ENCODE data around the gene CTDSPL. TPM values are rescaled to one million over a fixed set of nuclear protein-coding genes. Genes with fewer than 3 reads are reported as not detected.

Gene CTDSPL
- total RNA-seq, 1 experiment from 2014 or later = 16.6 TPM

GRCh38 chr3:38000965-38001455 is 139.3 kb downstream of the CTDSPL start:
- in situ Hi-C loops (cut with HindIII; ENCODE audit: low pct_unique_long_range_greater_than_20kb, low sequenced_read_pairs) (no loop called here), intact Hi-C loops (cut with micrococcal nuclease; ENCODE audit: unreplicated experiment) (no loop called here)
- no TSS peak for BruUV-seq (replicated peaks)
- ChIA-PET CTCF (no interaction called here), POLR2A (no interaction called here)
- Histone ChIP-seq H3K9me3 (ENCODE audit: control insufficient read depth, insufficient read depth, low read depth, low read length) (no peaks in the 10 kb centered on the region), H3K27me3 (ENCODE audit: control insufficient read depth, insufficient read depth, low read length) (no peaks in the 10 kb centered on the region), H3K4me3 (ENCODE audit: low read depth in 2 of 2, low read length in 2 of 2) (no peak overlapping the region), H3K36me3 (ENCODE audit: control insufficient read depth, insufficient read depth, low read length) (no peaks in the 10 kb centered on the region), H3K27ac (ENCODE audit: low read length) (no peak overlapping the region), H3K4me1 (ENCODE audit: control insufficient read depth, insufficient read depth, low read length) (0 out of 2 replicates have a peak, but pooled peaks cover 4% of the 10 kb centered on the region)
- no peak for TF ChIP-seq TCF7L2 (IDR thresholded peaks at IDR 0.05; ENCODE audit: low read depth, low read length)
- no peak for TF ChIP-seq REST (IDR thresholded peaks at IDR 0.05; ENCODE audit: insufficient read depth in 1 of 2, low read depth in 2 of 2, low read length in 1 of 2)
- TF ChIP-seq POLR2AphosphoS5 (IDR thresholded peaks at IDR 0.05; ENCODE audit: low read depth, low read length) = no peak
- no peak for TF ChIP-seq SIN3A (IDR thresholded peaks at IDR 0.05; ENCODE audit: borderline replicate concordance, insufficient read depth, low read depth, low read length)
- no peak for TF ChIP-seq CTCF (IDR thresholded peaks at IDR 0.05)
- ATAC-seq (no peak), DNase-seq (ENCODE audit: low read depth, low spot score) (no peak)

GRCh38 chr3:38001456-38002081 is 139.9 kb downstream of the CTDSPL start:
- no peak for DNase-seq (ENCODE audit: low read depth, low spot score)
- H3K36me3 ChIP-seq (ENCODE audit: control insufficient read depth, insufficient read depth, low read length) = no peaks in the 10 kb centered on the region
- TF ChIP-seq CTCF (IDR thresholded peaks at IDR 0.05) (peak; percentile 46), POLR2AphosphoS5 (IDR thresholded peaks at IDR 0.05; ENCODE audit: low read depth, low read length) (no peak)
- intact Hi-C loops (cut with micrococcal nuclease; ENCODE audit: unreplicated experiment) (no loop called here), in situ Hi-C loops (cut with HindIII; ENCODE audit: low pct_unique_long_range_greater_than_20kb, low sequenced_read_pairs) (no loop called here)
- BruUV-seq (replicated peaks) = no TSS peak
- no peaks in the 10 kb centered on the region for H3K9me3 ChIP-seq (ENCODE audit: control insufficient read depth, insufficient read depth, low read depth, low read length)
- POLR2A ChIA-PET = interaction anchor here (0.5 kb wide), 1 partner anchor 25 kb away, joined by 4 read pairs; no protein-coding TSS in a partner anchor
- no peak overlapping the region for H3K27ac ChIP-seq (ENCODE audit: low read length)
- no peak overlapping the region for H3K4me3 ChIP-seq (ENCODE audit: low read depth in 2 of 2, low read length in 2 of 2)
- no peak for ATAC-seq
- 0 out of 2 replicates have a peak, but pooled peaks cover 4% of the 10 kb centered on the region for H3K4me1 ChIP-seq (ENCODE audit: control insufficient read depth, insufficient read depth, low read length)
- H3K27me3 ChIP-seq (ENCODE audit: control insufficient read depth, insufficient read depth, low read length) = no peaks in the 10 kb centered on the region
- CTCF ChIA-PET = no interaction called here
